ENCODE measurements around the gene SLC44A5. TPM values are rescaled to one million over a fixed set of nuclear protein-coding genes. Genes with fewer than 3 reads are reported as not detected.

SLC44A5 gene
- total RNA-seq, 2 donors from 2014 or later: 3.6 to 5.4 TPM

GRCh38 chr1:75438355-75438754 lies 172.6 kb downstream of the SLC44A5 start:
- ATAC-seq (no peak), DNase-seq (no peak)
- no peaks in the 10 kb centered on the region for H3K4me1 ChIP-seq
- no peak overlapping the region for H3K27ac ChIP-seq
- H3K9me3 ChIP-seq: no peaks in the 10 kb centered on the region
- TF ChIP-seq, protein P1, sequence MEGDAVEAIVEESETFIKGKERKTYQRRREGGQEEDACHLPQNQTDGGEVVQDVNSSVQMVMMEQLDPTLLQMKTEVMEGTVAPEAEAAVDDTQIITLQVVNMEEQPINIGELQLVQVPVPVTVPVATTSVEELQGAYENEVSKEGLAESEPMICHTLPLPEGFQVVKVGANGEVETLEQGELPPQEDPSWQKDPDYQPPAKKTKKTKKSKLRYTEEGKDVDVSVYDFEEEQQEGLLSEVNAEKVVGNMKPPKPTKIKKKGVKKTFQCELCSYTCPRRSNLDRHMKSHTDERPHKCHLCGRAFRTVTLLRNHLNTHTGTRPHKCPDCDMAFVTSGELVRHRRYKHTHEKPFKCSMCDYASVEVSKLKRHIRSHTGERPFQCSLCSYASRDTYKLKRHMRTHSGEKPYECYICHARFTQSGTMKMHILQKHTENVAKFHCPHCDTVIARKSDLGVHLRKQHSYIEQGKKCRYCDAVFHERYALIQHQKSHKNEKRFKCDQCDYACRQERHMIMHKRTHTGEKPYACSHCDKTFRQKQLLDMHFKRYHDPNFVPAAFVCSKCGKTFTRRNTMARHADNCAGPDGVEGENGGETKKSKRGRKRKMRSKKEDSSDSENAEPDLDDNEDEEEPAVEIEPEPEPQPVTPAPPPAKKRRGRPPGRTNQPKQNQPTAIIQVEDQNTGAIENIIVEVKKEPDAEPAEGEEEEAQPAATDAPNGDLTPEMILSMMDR (IDR thresholded peaks at IDR 0.05): no peak
- no peaks in the 10 kb centered on the region for H3K27me3 ChIP-seq
- no peaks in the 10 kb centered on the region for H3K36me3 ChIP-seq (replicated peaks in 1 of 2; ENCODE audit: insufficient read depth in 1 of 2, low read depth in 2 of 2)
- intact Hi-C loops (cut with DNase I): no loop called here
- no peak overlapping the region for H3K4me3 ChIP-seq

DNA sequence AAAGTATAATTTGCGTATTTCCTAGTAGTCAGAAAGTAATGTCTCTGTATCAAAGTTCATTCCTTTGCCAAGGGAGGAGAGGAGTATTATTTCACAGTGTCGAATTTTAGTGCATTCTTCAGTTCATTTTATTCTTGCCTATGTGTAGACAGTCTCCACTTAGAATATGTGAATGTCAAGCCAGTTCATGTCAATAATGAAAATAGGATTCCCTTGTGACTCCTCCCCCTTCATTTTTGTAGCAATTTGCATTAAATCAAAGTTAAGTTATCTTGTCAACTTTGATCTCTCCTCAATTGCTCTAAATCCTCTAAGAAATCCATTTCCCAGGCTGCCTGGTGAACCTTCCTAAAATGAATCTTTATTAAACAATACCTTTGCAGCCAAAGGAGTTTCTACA lies 179.1 kb downstream of the SLC44A5 start:
- ATAC-seq (no peak), DNase-seq (no peak)
- H3K4me3 ChIP-seq: no peak overlapping the region
- H3K36me3 ChIP-seq (replicated peaks in 1 of 2; ENCODE audit: insufficient read depth in 1 of 2, low read depth in 2 of 2): no peaks in the 10 kb centered on the region
- 70% methylated on average over 2 of the region's 2 CpGs for WGBS, 2 donors
- H3K9me3 ChIP-seq: no peaks in the 10 kb centered on the region
- TF ChIP-seq, protein P1 (IDR thresholded peaks at IDR 0.05): no peak
- TF ChIP-seq POLR2A (IDR thresholded peaks at IDR 0.05): no peak
- no peaks in the 10 kb centered on the region for H3K27me3 ChIP-seq
- H3K27ac ChIP-seq: no peak overlapping the region
- intact Hi-C loops (cut with DNase I): no loop called here
- H3K4me1 ChIP-seq: no peaks in the 10 kb centered on the region

DNA sequence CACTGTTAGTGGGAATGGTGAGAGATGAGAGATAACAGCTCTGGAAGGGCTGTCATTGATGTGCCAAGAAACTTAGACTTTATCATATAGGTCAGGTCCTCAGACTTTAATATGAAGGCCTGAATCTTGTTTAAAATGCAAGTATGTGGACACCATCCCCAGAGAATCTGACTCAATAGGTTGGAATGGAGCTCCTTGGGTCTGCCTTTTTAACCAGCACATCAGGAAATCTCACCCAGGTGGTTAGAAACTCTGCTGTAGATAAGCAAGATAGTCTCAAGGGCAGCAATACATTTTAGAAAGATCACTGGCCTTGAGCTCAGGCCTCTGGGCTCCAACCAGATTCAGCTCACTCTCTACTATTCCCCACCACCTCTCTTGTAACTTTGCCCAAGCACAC lies 180.4 kb downstream of the SLC44A5 start:
- ATAC-seq (no peak), DNase-seq (no peak)
- intact Hi-C loops (cut with DNase I): no loop called here
- peaks cover under 1% of the 10 kb centered on the region for H3K4me1 ChIP-seq
- no peaks in the 10 kb centered on the region for H3K9me3 ChIP-seq
- H3K27ac ChIP-seq: no peak overlapping the region
- TF ChIP-seq, protein P1 (IDR thresholded peaks at IDR 0.05): no peak
- no peak for TF ChIP-seq POLR2A (IDR thresholded peaks at IDR 0.05)
- no peaks in the 10 kb centered on the region for H3K27me3 ChIP-seq
- H3K4me3 ChIP-seq: no peak overlapping the region
- H3K36me3 ChIP-seq (replicated peaks in 1 of 2; ENCODE audit: insufficient read depth in 1 of 2, low read depth in 2 of 2): no peaks in the 10 kb centered on the region

DNA sequence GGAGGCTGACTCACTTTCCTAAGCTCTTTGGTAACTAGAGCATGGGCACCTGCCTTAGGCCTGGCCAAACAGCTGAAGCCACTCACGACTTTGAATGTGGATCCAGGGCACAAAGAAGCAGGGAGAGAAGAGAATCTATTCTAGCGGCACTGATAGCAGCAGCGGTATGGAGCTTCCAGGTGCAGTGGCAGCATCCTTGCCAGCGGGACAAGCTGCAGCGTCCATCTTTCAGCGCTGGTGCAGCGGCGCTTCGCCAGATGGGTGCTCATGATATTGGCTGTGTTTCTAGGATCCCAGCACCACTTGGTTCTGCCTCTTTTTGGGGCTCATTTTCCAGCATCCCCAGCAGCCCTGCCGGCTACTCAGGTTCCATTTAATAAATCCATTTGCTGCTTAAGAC lies 184.2 kb downstream of the SLC44A5 start:
- no peaks in the 10 kb centered on the region for H3K27me3 ChIP-seq
- TF ChIP-seq, protein P1 (IDR thresholded peaks at IDR 0.05): no peak
- TF ChIP-seq POLR2A (IDR thresholded peaks at IDR 0.05): no peak
- intact Hi-C loops (cut with DNase I): no loop called here
- ATAC-seq (no peak), DNase-seq (no peak)
- peaks cover 7% of the 10 kb centered on the region for H3K4me1 ChIP-seq
- H3K27ac ChIP-seq: no peak overlapping the region
- no peaks in the 10 kb centered on the region for H3K36me3 ChIP-seq (replicated peaks in 1 of 2; ENCODE audit: insufficient read depth in 1 of 2, low read depth in 2 of 2)
- H3K9me3 ChIP-seq: no peaks in the 10 kb centered on the region
- 82 to 89% methylated on average over 10 of the region's 10 CpGs for WGBS, 2 donors
- H3K4me3 ChIP-seq: no peak overlapping the region

GRCh38 chr1:75425001-75425650 lies 185.8 kb downstream of the SLC44A5 start:
- Histone ChIP-seq H3K27ac (peak overlapping the region in 1 of 4 donors; percentile 28), H3K9me3 (no peaks in the 10 kb centered on the region), H3K36me3 (replicated peaks in 1 of 2; ENCODE audit: insufficient read depth in 1 of 2, low read depth in 2 of 2) (no peaks in the 10 kb centered on the region), H3K4me1 (peaks cover 7% of the 10 kb centered on the region), H3K27me3 (no peaks in the 10 kb centered on the region), H3K4me3 (no peak overlapping the region)
- WGBS, 2 donors: 21 to 23% methylated on average over 3 of the region's 3 CpGs
- ATAC-seq: peak; percentile 35
- TF ChIP-seq, protein P1 (IDR thresholded peaks at IDR 0.05): no peak
- TF ChIP-seq POLR2A (IDR thresholded peaks at IDR 0.05): no peak
- DNase-seq: peak in 3 of 4 donors; percentile 13 to 25 (median 19)
- intact Hi-C loops (cut with DNase I): no loop called here
